HEK293 (cell line): Measurements from ENCODE around the gene RNF115.

Experiments used
- CTCF ChIA-PET: fragments of 350-600 bp; formaldehyde crosslinking; extraction: SDS; loops from one replicate; lab custom pipeline; 2021; ENCODE audit warnings: antibody characterized with exemption; lab: Yijun Ruan, JAX
- POLR2A ChIA-PET: fragments of 300-600 bp; formaldehyde crosslinking; extraction: SDS; loops from one replicate; lab custom pipeline; 2020; ENCODE audit warnings: antibody characterized with exemption, inconsistent platforms; lab: Yijun Ruan, JAX
- H3K27ac ChIP-seq: fragments of 200-500 bp; sonication (Bioruptor generic); 2 replicates; pipeline ENCODE4 v1.5.1; 2014; ENCODE audit warnings: low read depth, low read length, control low read depth, inconsistent platforms; ENCODE audit errors: extremely low read depth
- H3K36me3 ChIP-seq, 2 experiments: fragments of 200-500 bp in 1 of 2; sonication (Bioruptor generic) in 1 of 2; 1 replicate in 1 of 2; 2 replicates in 1 of 2; pipeline ENCODE4 v1.5.1; 2014 to 2017; ENCODE audit warnings: inconsistent platforms in 2 of 2, low read length in 2 of 2; ENCODE audit not compliant: control insufficient read depth in 2 of 2, insufficient read depth in 1 of 2
- H3K4me1 ChIP-seq: fragments of 200-500 bp; sonication (Bioruptor generic); 2 replicates; pipeline ENCODE4 v1.5.1; 2014; ENCODE audit warnings: mild to moderate bottlenecking, low read length, inconsistent platforms; ENCODE audit not compliant: control insufficient read depth, insufficient read depth
- H3K4me3 ChIP-seq: 2 replicates; pipeline ENCODE4 v1.5.1; 2011; ENCODE audit warnings: low read depth, mild to moderate bottlenecking, control low read depth, low read length, moderate library complexity
- H3K9me3 ChIP-seq: fragments of 200-500 bp; sonication (Bioruptor generic); 2 replicates; pipeline ENCODE4 v1.5.1; 2014; ENCODE audit warnings: low read depth, low read length, inconsistent platforms; ENCODE audit not compliant: control insufficient read depth, insufficient read depth
- HOXA7 ChIP-seq: sonication (generic); formaldehyde crosslinking; IDR thresholded peaks from 2 replicates; pipeline ENCODE4 v1.8.1; 2022; ENCODE audit warnings: missing genetic modification reagents, borderline replicate concordance
- HOXC10 ChIP-seq: sonication (generic); formaldehyde crosslinking; IDR thresholded peaks from 2 replicates; pipeline ENCODE4 v1.8.1; 2023; ENCODE audit warnings: mild to moderate bottlenecking, missing genetic modification reagents
- HOXD13 ChIP-seq: sonication (generic); formaldehyde crosslinking; IDR thresholded peaks from 2 replicates; pipeline ENCODE4 v1.8.0; 2022; ENCODE audit warnings: missing genetic modification reagents, borderline replicate concordance
- MEIS1 ChIP-seq: sonication (generic); formaldehyde crosslinking; IDR thresholded peaks from 2 replicates; pipeline ENCODE4 v1.8.1; 2022; ENCODE audit warnings: missing genetic modification reagents, mild to moderate bottlenecking, borderline replicate concordance
- TRIM28 ChIP-seq: IDR thresholded peaks from 2 replicates; pipeline ENCODE4 v1.6.1; 2011; ENCODE audit warnings: low read length, control low read depth, borderline replicate concordance
- ZEB2 ChIP-seq: fragments of 450-650 bp; formaldehyde crosslinking; IDR thresholded peaks from 2 replicates; pipeline ENCODE4 v1.5.1; 2016; ENCODE audit warnings: missing biosample characterization, missing genetic modification characterization
- ZFP3 ChIP-seq: fragments of 450-650 bp; formaldehyde crosslinking; IDR thresholded peaks from 2 replicates; pipeline ENCODE4 v1.5.1; 2016; ENCODE audit warnings: low read depth, missing biosample characterization, missing genetic modification characterization
- ZNF146 ChIP-seq: fragments of 450-650 bp; formaldehyde crosslinking; IDR thresholded peaks from 2 replicates; pipeline ENCODE4 v1.5.1; 2016; ENCODE audit warnings: missing biosample characterization, missing genetic modification characterization
- ZNF157 ChIP-seq: fragments of 450-650 bp; formaldehyde crosslinking; IDR thresholded peaks from 2 replicates; pipeline ENCODE4 v1.5.1; 2016; ENCODE audit warnings: missing biosample characterization, missing genetic modification characterization
- ZNF202 ChIP-seq: fragments of 450-650 bp; formaldehyde crosslinking; IDR thresholded peaks from 2 replicates; pipeline ENCODE4 v1.5.1; 2016; ENCODE audit warnings: missing biosample characterization, missing genetic modification characterization, borderline replicate concordance
- ZNF223 ChIP-seq: fragments of 450-650 bp; formaldehyde crosslinking; IDR thresholded peaks from 2 replicates; pipeline ENCODE4 v1.5.1; 2016; ENCODE audit warnings: missing biosample characterization, missing genetic modification characterization
- ZNF324 ChIP-seq: fragments of 450-650 bp; formaldehyde crosslinking; IDR thresholded peaks from 2 replicates; pipeline ENCODE4 v1.5.1; 2016; ENCODE audit warnings: missing biosample characterization, missing genetic modification characterization
- ZNF350 ChIP-seq: fragments of 450-650 bp; formaldehyde crosslinking; IDR thresholded peaks from 2 replicates; pipeline ENCODE4 v1.5.0; 2017; ENCODE audit warnings: missing biosample characterization, mild to moderate bottlenecking, missing genetic modification characterization
- ZNF366 ChIP-seq: fragments of 450-650 bp; formaldehyde crosslinking; conservative IDR thresholded peaks from 2 replicates; pipeline ENCODE4 v1.5.1; 2016; ENCODE audit warnings: missing biosample characterization, missing genetic modification characterization
- ZNF426 ChIP-seq: fragments of 450-650 bp; formaldehyde crosslinking; IDR thresholded peaks from 2 replicates; pipeline ENCODE4 v1.5.1; 2017; ENCODE audit warnings: missing biosample characterization, missing genetic modification characterization, mild to moderate bottlenecking, inconsistent platforms, moderate library complexity
- ZNF510 ChIP-seq: fragments of 450-650 bp; formaldehyde crosslinking; IDR thresholded peaks from 2 replicates; pipeline ENCODE4 v1.5.1; 2018; ENCODE audit warnings: mild to moderate bottlenecking, missing genetic modification characterization, missing biosample characterization; ENCODE audit not compliant: insufficient replicate concordance
- ZNF530 ChIP-seq: fragments of 450-650 bp; formaldehyde crosslinking; IDR thresholded peaks from 2 replicates; pipeline ENCODE4 v1.5.1; 2016; ENCODE audit warnings: low read depth, missing biosample characterization, missing genetic modification characterization
- ZNF626 ChIP-seq: fragments of 450-650 bp; sonication (Bioruptor Pico); formaldehyde crosslinking; IDR thresholded peaks from 2 replicates; pipeline ENCODE4 v1.5.1; 2018; ENCODE audit warnings: missing biosample characterization, missing genetic modification characterization, inconsistent platforms
- ZNF677 ChIP-seq: fragments of 450-650 bp; IDR thresholded peaks from 2 replicates; pipeline ENCODE4 v1.5.0; 2018; ENCODE audit warnings: missing biosample characterization, mild to moderate bottlenecking, missing genetic modification characterization, moderate library complexity
- ZNF785 ChIP-seq: fragments of 450-650 bp; formaldehyde crosslinking; IDR thresholded peaks from 2 replicates; pipeline ENCODE4 v1.5.1; 2016; ENCODE audit warnings: missing biosample characterization, missing genetic modification characterization
- ZNF843 ChIP-seq: fragments of 450-650 bp; formaldehyde crosslinking; IDR thresholded peaks from 2 replicates; pipeline ENCODE4 v1.5.1; 2016; ENCODE audit warnings: missing biosample characterization, missing genetic modification characterization
- TF ChIP-seq, protein P1 (sequence below): fragments of 450-650 bp; formaldehyde crosslinking; IDR thresholded peaks from 2 replicates; pipeline ENCODE4 v1.5.1; 2017; ENCODE audit warnings: missing biosample characterization, missing genetic modification characterization
- TF ChIP-seq, protein P2 (sequence below): fragments of 450-650 bp; formaldehyde crosslinking; IDR thresholded peaks from 2 replicates; pipeline ENCODE4 v1.5.1; 2016; ENCODE audit warnings: missing biosample characterization, missing genetic modification characterization
- TF ChIP-seq, protein P3 (sequence below): fragments of 450-650 bp; formaldehyde crosslinking; IDR thresholded peaks from 2 replicates; pipeline ENCODE4 v1.5.1; 2016; ENCODE audit warnings: missing biosample characterization, missing genetic modification characterization, borderline replicate concordance
- TF ChIP-seq, protein P4 (sequence below): fragments of 450-650 bp; formaldehyde crosslinking; IDR thresholded peaks from 2 replicates; pipeline ENCODE4 v1.5.1; 2016; ENCODE audit warnings: missing biosample characterization, missing genetic modification characterization

Gene RNF115

DNA sequence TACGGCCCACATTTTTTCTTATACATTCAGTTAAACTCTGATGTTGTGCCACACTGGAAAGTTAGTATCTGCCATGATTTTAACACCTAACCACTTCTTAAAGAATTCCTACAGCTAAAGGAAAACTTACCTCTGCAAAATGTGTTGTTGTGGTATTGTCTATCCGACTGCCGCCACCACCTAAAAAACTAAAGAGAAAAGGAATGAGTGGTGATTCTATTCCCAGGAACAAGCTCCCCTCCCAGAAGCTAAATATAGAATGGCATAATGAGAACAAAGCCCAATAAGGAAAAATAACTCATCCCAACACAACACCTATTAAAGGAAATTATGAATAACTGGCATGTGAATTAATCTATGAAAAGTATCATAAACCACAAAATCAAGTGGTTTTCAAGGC, 39.5 kb downstream of the RNF115 start (continued):
- TF ChIP-seq ZNF366 (no peak), TRIM28 (no peak), ZFP3 (tag by site-specific recombination) (no peak), ZNF146 (no peak), ZNF530 (tag by site-specific recombination) (no peak), ZNF677 (tag by site-specific recombination) (no peak), ZNF626 (tag by site-specific recombination) (no peak), HOXD13 (CRISPR knock-in tag) (no peak), ZNF785 (tag by site-specific recombination) (no peak)
- TF ChIP-seq, all 188 proteins: peak for 0

DNA sequence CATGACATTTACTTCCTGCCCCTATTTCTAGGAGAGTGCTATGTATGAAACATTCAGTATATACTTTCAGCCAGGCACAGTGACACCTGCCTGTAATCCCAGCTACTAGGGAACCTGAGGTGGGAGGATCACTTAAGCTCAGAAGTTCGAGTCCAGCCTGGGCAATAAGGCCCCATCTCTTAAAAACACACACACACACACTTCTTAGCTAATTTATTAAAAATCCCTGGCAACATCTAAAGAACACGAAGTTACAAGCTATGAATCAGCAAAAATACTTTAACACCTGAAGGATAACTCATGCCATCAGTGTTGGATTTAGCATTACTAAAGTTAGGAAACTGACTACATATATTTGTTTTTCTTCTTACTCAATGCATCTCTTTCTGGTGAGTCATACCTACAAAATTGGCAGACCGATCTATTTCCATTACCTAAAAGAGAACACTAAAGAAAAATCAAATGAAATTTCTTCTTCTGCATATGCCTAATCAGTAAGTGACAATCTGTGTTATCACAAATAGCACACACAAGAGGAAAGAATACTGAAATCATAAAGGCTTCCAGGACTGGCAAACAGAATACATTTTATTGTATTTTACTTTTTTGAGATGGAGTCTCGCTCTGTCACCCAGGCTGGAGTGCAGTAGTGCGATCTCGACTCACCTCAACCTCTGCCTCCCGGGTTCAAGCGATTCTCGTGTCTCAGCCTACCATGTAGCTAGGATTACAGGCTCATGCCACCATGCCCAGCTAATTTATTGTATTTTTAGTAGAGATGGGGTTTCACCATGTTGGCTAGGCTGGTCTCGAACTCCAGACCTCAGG, 41.4 kb downstream of the RNF115 start:
- H3K36me3 ChIP-seq, result peaks cover 0 to 3% of the 10 kb centered on the region in 2 experiments; a peak in 2 of 3 replicates
- no peaks in the 10 kb centered on the region for H3K9me3 ChIP-seq
- CTCF ChIA-PET, result interaction anchor here (0.8 to 1.0 kb wide), 3 partner anchors 13 to 51 kb away, joined by 3 to 4 read pairs (median 3); no protein-coding TSS in a partner anchor
- 0 out of 2 replicates have a peak, but pooled peaks cover 5% of the 10 kb centered on the region for H3K4me1 ChIP-seq
- H3K4me3 ChIP-seq, result no peak overlapping the region
- POLR2A ChIA-PET, result no interaction called here
- no peak overlapping the region for H3K27ac ChIP-seq
- TF ChIP-seq MEIS1 (CRISPR knock-in tag) (no peak), ZNF202 (no peak), ZNF426 (tag by site-specific recombination) (no peak), HOXA7 (CRISPR knock-in tag) (no peak), ZNF510 (tag by site-specific recombination) (no peak), HOXC10 (no peak), ZNF324 (tag by site-specific recombination) (0 out of 2 replicates have a peak, but pooled peaks have one; percentile 38), ZEB2 (tag by site-specific recombination) (peak; percentile 63), ZNF157 (tag by site-specific recombination) (no peak), ZNF843 (tag by site-specific recombination) (0 out of 2 replicates have a peak, but pooled peaks have one; percentile 44), ZNF366 (peak; percentile 57), ZNF350 (tag by site-specific recombination) (no peak), ZNF223 (tag by site-specific recombination) (no peak)
- TF ChIP-seq, protein P1, sequence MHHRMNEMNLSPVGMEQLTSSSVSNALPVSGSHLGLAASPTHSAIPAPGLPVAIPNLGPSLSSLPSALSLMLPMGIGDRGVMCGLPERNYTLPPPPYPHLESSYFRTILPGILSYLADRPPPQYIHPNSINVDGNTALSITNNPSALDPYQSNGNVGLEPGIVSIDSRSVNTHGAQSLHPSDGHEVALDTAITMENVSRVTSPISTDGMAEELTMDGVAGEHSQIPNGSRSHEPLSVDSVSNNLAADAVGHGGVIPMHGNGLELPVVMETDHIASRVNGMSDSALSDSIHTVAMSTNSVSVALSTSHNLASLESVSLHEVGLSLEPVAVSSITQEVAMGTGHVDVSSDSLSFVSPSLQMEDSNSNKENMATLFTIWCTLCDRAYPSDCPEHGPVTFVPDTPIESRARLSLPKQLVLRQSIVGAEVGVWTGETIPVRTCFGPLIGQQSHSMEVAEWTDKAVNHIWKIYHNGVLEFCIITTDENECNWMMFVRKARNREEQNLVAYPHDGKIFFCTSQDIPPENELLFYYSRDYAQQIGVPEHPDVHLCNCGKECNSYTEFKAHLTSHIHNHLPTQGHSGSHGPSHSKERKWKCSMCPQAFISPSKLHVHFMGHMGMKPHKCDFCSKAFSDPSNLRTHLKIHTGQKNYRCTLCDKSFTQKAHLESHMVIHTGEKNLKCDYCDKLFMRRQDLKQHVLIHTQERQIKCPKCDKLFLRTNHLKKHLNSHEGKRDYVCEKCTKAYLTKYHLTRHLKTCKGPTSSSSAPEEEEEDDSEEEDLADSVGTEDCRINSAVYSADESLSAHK (tag by site-specific recombination), result no peak
- TF ChIP-seq, protein P2, sequence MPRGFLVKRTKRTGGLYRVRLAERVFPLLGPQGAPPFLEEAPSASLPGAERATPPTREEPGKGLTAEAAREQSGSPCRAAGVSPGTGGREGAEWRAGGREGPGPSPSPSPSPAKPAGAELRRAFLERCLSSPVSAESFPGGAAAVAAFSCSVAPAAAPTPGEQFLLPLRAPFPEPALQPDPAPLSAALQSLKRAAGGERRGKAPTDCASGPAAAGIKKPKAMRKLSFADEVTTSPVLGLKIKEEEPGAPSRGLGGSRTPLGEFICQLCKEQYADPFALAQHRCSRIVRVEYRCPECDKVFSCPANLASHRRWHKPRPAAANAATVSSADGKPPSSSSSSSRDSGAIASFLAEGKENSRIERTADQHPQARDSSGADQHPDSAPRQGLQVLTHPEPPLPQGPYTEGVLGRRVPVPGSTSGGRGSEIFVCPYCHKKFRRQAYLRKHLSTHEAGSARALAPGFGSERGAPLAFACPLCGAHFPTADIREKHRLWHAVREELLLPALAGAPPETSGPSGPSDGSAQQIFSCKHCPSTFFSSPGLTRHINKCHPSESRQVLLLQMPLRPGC (tag by site-specific recombination), result peak; percentile 80
- TF ChIP-seq, protein P3, sequence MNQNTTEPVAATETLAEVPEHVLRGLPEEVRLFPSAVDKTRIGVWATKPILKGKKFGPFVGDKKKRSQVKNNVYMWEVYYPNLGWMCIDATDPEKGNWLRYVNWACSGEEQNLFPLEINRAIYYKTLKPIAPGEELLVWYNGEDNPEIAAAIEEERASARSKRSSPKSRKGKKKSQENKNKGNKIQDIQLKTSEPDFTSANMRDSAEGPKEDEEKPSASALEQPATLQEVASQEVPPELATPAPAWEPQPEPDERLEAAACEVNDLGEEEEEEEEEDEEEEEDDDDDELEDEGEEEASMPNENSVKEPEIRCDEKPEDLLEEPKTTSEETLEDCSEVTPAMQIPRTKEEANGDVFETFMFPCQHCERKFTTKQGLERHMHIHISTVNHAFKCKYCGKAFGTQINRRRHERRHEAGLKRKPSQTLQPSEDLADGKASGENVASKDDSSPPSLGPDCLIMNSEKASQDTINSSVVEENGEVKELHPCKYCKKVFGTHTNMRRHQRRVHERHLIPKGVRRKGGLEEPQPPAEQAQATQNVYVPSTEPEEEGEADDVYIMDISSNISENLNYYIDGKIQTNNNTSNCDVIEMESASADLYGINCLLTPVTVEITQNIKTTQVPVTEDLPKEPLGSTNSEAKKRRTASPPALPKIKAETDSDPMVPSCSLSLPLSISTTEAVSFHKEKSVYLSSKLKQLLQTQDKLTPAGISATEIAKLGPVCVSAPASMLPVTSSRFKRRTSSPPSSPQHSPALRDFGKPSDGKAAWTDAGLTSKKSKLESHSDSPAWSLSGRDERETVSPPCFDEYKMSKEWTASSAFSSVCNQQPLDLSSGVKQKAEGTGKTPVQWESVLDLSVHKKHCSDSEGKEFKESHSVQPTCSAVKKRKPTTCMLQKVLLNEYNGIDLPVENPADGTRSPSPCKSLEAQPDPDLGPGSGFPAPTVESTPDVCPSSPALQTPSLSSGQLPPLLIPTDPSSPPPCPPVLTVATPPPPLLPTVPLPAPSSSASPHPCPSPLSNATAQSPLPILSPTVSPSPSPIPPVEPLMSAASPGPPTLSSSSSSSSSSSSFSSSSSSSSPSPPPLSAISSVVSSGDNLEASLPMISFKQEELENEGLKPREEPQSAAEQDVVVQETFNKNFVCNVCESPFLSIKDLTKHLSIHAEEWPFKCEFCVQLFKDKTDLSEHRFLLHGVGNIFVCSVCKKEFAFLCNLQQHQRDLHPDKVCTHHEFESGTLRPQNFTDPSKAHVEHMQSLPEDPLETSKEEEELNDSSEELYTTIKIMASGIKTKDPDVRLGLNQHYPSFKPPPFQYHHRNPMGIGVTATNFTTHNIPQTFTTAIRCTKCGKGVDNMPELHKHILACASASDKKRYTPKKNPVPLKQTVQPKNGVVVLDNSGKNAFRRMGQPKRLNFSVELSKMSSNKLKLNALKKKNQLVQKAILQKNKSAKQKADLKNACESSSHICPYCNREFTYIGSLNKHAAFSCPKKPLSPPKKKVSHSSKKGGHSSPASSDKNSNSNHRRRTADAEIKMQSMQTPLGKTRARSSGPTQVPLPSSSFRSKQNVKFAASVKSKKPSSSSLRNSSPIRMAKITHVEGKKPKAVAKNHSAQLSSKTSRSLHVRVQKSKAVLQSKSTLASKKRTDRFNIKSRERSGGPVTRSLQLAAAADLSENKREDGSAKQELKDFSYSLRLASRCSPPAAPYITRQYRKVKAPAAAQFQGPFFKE (tag by site-specific recombination), result no peak
- TF ChIP-seq, protein P4, sequence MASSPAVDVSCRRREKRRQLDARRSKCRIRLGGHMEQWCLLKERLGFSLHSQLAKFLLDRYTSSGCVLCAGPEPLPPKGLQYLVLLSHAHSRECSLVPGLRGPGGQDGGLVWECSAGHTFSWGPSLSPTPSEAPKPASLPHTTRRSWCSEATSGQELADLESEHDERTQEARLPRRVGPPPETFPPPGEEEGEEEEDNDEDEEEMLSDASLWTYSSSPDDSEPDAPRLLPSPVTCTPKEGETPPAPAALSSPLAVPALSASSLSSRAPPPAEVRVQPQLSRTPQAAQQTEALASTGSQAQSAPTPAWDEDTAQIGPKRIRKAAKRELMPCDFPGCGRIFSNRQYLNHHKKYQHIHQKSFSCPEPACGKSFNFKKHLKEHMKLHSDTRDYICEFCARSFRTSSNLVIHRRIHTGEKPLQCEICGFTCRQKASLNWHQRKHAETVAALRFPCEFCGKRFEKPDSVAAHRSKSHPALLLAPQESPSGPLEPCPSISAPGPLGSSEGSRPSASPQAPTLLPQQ (tag by site-specific recombination), result no peak
